GM12864 (cell line): ENCODE measurements around the gene SPI1.

Experiments used
- DNase-seq: peaks from one replicate; pipeline ENCODE4 v3.0.0-alpha.2; 2011; ENCODE audit warnings: low read depth
- H3K4me3 ChIP-seq: 2 replicates; pipeline ENCODE4 v1.5.1; 2011; ENCODE audit warnings: mild to moderate bottlenecking, low read depth, low read length, control low read depth
- TF ChIP-seq, protein P1 (sequence below): IDR thresholded peaks from 2 replicates; pipeline ENCODE4 v1.5.1; 2011; ENCODE audit warnings: low read depth, mild to moderate bottlenecking, moderate library complexity, low read length, control low read depth, inconsistent platforms; ENCODE audit errors: missing control alignments

Gene SPI1

DNA sequence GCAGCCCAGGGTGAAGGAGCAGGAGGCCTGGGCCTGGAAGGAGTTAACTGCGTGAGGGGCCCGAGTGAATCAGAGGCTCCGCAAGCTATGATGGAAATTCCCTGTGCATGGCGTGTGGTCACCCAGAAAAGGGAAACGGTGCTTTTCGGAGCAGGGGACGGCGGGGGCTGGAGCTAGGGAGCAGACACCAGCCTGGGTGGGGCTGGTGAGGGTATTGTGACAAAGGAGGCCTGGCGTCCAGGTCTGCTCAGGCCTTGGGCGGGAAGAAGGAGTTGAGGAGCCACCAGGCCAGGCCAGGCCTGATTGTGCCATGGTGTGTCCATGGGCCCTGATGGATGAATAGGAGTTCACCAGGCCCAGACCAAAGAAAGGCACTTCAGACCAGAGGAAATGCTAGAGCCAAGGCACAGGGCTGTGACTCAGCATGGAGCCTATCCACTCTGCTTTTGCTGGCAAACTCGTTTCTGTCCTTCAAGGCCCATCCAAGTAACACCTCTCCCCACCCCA, 12.8 kb upstream of the SPI1 start:
- TF ChIP-seq, protein P1, sequence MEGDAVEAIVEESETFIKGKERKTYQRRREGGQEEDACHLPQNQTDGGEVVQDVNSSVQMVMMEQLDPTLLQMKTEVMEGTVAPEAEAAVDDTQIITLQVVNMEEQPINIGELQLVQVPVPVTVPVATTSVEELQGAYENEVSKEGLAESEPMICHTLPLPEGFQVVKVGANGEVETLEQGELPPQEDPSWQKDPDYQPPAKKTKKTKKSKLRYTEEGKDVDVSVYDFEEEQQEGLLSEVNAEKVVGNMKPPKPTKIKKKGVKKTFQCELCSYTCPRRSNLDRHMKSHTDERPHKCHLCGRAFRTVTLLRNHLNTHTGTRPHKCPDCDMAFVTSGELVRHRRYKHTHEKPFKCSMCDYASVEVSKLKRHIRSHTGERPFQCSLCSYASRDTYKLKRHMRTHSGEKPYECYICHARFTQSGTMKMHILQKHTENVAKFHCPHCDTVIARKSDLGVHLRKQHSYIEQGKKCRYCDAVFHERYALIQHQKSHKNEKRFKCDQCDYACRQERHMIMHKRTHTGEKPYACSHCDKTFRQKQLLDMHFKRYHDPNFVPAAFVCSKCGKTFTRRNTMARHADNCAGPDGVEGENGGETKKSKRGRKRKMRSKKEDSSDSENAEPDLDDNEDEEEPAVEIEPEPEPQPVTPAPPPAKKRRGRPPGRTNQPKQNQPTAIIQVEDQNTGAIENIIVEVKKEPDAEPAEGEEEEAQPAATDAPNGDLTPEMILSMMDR, result no peak
- no peak for DNase-seq
- no peak overlapping the region for H3K4me3 ChIP-seq

DNA sequence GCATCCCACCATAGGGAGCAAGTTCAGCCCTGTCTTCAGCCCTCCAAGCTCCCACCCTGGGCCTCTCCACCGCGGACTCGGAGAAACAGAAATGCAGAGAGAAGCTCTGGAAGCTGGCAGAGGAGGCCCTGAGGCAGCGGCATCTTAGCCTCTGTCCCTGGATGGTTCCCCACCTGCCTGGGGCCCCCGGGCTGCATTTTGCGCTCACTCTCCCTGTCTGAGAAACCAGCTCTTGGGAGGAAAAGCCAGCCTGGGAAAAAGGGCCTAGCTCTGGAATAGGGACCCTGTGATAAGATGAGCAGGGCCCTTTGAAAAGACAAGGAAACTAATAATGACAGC, 12.0 kb upstream of the SPI1 start:
- no peak for DNase-seq
- no peak overlapping the region for H3K4me3 ChIP-seq
- TF ChIP-seq, protein P1, result no peak

DNA sequence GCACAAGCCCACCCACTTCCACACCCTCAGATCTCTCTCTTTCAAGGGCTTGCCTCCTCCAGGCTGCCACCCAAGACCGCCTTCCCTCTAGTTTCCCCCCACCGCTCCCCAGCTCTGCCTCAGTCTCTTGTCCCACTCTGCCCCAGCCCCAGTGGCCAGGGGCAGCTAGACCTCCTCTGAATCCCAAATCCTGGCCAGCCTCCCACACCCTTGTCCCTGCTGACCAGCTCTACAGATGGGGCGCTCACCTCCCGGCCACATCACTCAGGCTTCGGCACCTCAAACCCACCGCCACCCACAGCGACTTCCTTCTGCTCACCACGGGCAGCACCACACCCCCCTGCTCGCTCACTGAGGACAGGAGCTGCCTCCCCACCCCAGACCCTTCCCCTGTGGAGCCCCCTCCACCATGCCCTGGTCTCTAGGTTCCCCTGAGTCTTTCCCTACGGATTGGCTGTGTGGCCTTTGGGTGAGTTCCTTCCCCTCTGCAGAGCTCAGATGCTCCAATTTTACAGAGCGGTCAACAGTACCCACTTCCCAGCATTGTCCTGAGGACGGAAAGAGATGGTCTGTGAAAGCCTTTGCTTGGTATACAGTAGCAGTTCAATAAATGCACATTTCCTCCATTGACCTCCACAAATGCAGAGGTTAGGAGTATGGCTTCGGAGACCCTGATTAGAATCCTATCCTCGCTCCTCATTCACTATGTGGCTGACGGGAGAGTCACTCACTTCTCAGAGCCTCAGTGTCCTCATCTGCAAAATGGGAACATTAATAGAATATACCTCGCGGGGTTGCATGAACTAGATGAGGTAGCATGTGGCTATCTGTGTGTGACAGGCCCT, 11.5 kb upstream of the SPI1 start:
- TF ChIP-seq, protein P1, result no peak
- no peak overlapping the region for H3K4me3 ChIP-seq
- DNase-seq, result no peak

DNA sequence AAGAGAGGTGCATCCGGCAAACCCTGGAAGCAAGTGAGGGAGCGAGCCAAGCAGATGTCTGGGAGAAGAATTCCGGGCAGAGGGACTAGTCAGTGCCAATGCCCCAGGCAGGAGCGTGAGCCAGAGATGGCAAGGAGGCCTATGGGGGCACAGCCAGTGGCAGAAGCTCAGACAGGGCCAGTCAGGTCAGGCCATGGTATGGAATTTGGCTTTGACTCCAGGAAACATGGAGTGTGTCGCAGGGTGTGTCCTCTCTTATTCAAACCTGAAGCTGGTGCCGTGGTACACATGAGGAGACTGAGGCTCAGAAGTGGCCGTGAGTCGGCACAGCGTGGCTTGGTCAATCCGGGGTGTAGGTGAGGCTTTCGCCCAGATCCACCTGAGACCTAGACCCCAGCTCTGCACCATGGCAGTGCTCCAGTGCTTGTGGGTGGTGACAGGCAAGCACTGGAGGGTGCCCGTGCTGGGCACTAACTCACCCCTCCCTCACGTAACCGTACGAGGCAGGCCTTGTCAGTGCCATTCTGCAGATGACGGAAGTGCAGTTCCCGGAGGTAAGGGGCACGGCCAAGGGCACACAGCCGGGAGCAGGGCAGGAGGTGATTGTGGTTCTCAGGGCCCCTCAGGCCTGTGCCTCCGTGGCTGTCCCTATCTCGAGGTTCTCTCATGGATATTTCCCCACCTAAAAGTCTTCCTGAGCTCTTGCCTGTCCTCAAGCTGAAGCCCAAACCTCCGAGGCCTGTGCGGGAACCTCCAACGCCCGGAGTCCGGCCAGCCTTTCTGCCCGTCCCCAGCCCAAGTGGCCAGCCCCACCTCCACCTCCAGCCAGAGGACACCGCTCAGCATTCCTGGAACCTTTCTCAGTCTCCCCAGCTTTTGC, 10.6 kb upstream of the SPI1 start:
- no peak overlapping the region for H3K4me3 ChIP-seq
- TF ChIP-seq, protein P1, result no peak
- DNase-seq, result no peak

DNA sequence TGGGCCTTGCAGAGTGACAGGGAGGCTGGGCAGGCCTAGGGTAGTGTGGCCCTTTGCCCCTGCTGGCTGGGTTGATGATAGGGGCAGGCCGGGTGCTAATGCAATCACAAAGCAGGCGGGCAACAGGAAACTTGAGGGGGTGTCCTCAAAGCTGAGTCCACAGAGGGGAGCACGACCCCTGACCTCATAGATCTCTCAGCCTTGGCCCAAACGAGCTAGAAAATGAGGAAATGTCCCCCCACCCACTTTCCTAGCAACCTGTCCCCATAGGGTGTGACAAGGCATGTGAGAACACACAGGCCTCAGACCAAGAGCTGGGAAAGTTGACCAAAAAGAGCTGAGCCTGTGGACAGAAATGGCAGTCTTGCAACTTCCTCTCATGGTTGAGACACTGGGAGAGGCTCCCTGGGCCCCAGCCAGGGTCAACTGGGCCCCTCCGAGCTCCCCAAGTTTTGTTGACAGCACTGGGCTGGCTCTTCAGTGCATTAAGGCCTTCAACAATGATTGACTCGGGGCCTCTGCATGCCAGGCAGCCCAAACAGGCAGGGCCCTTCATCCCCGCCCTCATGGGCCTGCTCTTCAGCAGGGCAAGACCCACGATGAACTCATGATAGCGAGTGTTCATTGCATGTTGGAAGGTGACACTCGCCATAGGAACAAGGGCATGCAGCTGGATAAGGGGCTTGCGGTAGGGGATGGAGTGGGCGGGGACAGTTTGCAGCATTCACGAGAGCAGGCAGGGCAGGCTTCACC, 9.8 kb upstream of the SPI1 start:
- H3K4me3 ChIP-seq, result no peak overlapping the region
- TF ChIP-seq, protein P1, result no peak
- no peak for DNase-seq

DNA sequence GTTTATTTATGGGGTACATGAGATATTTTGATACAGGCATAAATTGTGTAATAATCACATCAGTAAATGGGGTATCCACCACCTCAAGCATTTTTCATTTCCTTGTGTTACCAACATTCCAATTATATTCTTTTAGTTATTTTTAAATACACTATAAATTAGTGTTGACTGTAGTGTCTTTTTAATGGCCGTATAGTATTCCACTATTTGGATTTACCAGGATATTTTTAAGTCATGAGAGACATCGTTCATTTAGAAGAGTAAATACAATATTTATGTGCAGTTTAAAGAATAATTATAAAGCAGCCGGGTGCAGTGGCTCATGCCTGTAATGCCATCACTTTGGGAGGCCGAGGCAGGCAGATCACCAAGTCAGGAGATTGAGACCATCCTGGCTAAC, 6.2 kb upstream of the SPI1 start:
- TF ChIP-seq, protein P1, result no peak
- H3K4me3 ChIP-seq, result no peak overlapping the region
- no peak for DNase-seq
